Cortex of kidney (tissue), 1 donor: ENCODE measurements around the gene BAX.
"Not testable (repeated sequence)": the region's sequence is repeated elsewhere in the genome, so short reads cannot be mapped to it uniquely, and the experiment has no call there.

Source experiments
- DNase-seq: peaks from one replicate; lab custom pipeline; 2025; lab: John Stamatoyannopoulos, UW

BAX gene

DNA sequence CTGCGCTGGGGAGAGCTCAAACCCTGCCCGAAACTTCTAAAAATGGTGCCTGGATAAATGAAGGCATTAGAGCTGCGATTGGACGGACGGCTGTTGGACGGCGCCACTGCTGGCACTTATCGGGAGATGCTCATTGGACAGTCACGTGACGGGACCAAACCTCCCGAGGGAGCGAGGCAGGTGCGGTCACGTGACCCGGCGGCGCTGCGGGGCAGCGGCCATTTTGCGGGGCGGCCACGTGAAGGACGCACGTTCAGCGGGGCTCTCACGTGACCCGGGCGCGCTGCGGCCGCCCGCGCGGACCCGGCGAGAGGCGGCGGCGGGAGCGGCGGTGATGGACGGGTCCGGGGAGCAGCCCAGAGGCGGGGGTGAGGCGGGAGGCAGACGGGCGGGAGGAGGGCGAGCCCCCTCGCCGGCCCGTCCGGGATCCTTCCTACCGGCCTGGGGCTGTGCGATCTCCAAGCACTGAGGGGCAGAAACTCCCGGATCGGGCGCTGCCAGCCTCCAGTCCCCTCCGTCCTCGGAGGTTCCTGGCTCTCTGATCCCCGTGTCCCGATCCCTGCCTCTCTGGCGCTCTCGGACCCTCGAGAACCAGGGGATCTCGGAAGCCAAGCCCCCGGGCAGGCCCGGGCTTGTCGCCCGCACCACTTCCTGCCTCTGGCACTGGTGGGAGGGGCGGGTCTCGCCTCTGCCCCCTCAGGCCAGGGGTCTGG, at the start of gene BAX:
Gene BAX, plus strand, starts transcription at position 281 of the 713 bp plus-strand sequence. Its CDS starts 54 bp downstream, at position 335.
- DNase-seq, result peak; percentile 58

DNA sequence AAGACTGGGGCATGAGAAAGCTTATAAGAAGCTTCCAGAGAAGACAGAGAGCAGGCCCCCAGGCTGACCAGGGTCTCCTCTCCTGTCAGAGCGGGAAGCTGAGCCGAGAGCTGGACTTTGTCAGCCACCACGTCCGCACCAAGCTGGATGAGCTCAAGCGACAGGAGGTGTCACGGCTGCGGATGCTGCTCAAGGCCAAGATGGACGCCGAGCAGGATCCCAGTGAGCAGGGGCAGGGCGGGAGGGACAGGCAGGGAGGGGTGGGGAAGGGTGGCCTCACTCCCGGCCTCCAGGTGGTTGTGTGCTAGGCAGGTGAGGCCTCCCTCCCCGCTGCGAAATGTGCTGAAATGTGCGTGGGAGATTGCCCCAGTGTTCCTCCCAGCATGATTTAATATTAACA, 49.0 kb upstream of the BAX start:
- DNase-seq, result no peak

DNA sequence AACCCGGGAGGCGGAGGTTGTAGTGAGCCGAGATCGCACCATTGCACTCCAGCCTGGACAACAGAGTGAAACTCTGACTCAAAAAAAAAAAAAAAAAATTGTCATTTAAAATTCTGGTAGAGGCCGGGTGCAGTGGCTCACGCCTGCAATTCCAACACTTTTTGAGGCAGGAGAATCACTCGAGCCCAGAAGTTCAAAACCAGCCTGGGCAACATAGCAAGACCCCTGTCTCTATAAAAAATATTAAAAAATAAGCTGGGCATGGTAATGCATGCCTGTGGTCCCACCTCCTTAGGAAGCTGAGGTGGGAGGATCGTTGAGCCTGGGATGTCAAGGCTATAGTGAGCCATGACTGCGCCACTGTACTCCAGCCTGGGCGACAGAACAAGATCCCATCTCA, 48.4 kb upstream of the BAX start:
- DNase-seq, result no peak

DNA sequence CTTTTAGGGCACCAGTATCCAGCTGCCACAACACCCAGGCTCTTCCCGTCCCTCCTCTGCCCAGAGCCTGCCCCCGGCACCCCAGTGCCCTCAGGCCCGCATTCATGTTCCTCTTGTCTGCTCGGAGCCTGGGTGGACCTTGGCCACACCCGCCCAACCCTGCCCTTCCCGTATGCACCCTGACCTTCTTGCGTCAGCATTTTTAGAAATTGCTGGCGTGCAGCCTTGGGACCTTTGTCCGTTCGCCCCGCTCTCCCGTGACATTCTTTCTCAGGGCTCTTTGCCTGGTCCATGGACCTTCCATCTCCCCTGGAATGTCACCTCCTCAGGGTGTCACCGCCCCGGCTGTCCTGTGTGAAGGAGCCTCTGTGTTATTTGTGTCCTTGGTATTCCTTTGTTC, 47.0 kb upstream of the BAX start:
- no peak for DNase-seq

DNA sequence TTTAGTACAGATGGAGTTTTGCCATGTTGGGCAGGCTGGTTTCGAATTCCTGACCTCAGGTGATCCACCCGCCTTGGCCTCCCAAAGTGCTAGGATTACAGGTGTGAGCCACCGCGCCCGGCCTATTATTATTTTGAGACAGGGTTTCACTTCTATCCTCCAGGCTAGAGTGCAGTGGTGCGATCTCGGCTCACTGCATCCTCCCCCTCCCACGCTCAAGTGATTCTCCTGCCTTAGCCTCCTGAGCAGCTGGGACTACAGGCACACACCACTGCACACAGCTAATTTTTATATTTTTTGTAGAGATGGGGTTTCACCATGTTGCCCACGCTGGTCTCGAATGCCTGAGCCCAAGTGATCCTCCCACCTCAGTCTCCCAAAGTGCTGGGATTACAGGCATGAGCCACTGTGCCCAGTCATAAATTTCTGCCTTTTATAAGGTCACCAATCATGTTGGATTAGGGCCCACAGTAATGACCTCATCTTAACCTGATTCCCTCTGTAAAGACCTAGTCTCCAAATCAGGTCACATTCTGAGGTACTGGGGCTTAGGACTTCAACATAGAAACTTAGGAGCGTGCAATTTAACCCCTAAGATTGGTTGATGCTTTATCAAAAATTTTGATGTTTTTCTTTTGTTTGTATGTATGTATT, 45.1 kb upstream of the BAX start:
- not testable (repeated sequence) for DNase-seq

DNA sequence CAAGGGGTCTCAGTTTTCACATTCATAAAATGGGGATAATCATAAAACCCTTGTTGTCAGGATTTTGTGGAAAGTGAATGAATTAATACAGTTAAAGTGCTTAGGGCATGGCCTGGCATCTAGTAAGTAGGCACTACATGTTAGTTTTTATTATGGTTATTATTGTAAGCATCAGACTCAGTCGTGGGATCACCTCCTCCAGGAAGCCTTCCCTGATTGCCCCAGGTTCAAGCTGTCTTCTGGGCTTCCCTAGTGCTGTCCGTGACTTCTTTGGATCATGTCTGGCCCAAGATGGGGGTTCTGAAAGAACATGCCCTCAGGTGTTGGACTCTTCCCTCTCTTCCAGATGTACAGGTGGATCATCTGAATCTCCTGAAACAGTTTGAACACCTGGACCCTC, 43.9 kb upstream of the BAX start:
- no peak for DNase-seq

DNA sequence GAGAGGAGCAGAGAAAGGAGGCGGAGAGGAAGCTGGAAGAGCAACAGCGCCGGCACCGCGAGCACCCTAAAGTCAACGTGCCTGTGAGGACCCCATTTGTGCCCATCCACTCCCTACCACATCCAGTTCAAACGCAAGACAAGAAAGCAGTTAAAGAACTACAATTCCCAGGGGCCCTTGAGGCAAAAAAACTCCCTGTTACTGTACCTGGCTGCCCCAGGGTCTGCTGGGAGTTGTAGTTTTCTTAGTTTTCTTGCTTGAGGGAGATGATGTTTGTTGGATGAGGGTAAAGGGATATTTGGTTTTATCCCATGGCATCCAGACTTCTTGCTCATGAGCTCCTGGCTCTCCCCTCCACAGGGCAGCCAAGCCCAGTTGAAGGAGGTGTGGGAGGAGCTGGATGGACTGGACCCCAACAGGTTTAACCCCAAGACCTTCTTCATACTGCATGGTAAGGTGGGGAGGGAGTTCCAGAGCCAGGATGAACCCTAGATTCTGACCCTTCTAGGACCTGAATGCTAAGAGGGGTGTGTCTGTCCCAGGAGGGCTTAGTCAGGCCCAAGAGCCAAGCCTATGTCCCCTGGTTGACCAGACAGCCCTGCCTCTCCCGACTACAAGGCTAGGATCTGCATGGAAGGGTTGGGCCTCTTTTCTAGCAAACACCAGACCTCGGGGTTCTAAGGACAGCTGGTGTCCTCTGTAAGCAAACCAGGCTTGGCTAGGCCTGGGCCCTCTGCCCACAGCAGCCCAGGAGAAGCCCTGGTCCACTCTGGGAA, 41.4 kb upstream of the BAX start:
- DNase-seq, result no peak

DNA sequence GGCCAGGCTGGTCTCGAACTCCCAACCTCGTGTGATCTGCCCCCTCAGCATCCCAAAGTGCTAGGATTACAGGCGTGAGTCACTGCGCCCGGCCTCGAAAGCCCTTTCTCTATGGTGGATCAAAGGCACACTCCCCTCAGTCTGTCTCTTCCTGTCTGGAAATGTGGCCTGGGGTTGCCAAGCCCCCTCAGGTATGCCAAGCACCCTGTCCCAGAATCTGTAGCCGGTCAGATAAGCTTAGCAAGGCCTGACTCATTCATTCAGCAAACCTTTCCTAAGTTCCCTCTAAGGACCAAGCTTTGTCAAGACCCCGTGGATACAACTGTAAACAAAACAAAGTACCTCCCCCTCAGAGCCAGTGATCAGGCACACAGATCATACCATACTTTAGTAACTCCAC, 40.5 kb upstream of the BAX start:
- DNase-seq, result no peak

DNA sequence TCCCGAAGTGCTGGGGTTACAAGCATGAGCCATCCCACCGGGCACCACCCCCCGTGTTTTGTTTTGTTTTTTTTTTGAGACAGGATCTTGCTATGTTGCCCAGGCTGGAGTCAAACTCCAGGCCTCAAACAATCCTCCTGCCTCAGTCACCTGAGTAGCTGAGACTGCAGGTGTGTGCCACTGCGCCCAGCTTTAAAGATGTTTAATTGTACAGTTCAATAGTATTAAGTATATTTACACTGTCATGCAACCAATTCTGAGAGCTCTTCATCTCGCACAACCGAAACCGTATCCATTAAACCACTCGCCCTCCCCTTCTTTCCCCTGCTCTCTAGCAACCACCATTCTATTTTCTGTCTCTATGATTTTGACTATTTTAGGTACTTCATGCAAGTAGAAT, 38.9 kb upstream of the BAX start:
- no peak for DNase-seq

DNA sequence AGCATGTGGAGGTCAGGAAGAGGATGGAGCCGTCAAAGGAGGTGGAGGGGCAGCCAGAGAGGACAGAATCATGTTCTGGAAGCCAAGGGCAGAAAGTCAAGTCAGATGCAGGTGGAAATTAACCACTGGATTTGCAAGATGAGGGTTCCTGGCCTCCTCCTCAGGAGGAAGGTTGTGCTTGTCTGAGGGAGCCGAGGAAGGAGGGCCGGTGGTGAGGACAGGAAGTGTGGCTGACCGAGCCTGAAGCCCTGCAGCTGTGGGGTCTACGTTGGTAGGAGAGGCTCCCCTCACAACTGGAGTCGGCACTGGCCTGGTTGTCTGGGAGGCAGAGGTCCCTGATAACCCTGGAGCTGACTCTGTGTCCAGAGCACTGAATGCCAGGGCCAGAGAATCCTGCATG, 36.6 kb upstream of the BAX start:
- DNase-seq, result no peak

DNA sequence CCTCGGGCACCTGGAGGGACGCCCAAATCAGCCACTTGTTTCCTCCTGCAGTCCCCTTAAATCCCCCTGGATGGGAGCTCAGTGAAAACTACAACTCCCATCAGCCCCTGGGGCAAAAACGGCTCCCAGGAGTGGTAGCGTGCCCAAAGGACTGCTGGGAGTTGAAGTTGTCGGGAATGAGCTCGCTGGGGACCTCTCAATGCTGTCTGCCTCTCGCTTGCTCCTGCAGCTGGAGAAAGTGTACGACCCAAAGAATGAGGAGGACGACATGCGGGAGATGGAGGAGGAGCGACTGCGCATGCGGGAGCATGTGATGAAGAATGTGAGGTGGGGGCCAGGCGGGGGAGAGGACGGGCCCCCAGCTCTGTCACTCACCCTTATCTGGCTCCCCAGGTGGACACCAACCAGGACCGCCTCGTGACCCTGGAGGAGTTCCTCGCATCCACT, 35.9 kb upstream of the BAX start:
- no peak for DNase-seq

DNA sequence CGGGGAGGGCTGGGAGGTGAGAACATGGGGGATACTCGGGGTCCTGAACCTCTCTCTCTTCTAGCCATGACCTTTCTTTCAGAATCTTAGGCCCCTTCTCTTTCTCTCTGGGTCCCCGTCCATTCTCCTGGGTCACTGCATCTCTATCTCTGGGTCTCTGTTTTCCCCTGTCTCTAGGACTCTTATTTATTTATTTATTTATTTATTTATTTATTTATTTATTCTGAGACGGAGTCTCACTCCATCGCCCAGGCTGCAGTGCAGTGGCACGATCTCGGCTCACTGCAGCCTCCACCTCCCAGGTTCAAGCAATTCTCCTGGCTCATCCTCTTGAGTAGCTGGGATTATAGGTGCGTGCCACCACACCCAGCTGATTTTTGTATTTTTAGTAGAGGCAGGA, 35.4 kb upstream of the BAX start:
- DNase-seq, result not testable (repeated sequence)

DNA sequence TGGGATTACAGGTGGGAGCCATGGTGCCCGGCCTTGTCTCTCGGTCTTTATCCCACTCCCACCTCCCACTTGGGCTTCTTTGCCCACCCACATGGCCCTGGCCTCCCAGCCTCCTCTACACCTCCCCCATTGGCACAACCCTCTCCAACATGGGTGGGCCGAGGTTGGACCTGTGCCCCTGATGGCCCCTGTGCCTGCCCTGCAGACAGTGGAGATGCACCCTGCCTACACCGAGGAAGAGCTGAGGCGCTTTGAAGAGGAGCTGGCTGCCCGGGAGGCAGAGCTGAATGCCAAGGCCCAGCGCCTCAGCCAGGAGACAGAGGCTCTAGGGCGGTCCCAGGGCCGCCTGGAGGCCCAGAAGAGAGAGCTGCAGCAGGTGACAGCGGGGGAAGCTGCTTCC, 33.7 kb upstream of the BAX start:
- DNase-seq, result no peak

DNA sequence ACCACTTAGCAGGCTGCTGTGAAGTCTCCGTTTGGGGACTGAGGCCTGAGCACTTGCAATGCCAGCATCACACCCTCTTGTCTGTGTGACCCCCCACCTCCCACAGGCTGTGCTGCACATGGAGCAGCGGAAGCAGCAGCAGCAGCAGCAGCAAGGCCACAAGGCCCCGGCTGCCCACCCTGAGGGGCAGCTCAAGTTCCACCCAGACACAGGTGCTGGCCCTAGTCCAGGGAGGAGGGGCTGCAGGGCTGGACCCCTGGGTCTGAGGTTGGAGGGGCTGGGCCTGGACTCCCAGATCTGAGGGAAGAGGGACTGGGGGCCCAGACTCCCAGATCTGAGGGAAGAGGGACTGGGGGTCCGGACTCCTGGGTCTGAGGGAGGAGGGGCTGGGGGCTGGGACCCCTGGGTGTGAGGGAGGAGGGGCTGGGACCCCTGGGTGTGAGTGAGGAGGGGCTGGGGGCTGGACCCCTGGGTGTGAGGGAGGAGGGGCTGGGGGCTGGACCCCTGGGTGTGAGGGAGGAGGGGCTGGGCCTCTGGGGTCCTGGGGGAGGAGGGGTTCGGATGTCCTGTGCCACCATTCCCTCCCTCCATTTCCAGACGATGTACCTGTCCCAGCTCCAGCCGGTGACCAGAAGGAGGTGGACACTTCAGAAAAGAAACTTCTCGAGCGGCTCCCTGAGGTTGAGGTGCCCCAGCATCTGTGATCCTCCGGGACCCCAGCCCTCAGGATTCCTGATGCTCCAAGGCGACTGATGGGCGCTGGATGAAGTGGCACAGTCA, 32.8 kb upstream of the BAX start:
- no peak for DNase-seq

DNA sequence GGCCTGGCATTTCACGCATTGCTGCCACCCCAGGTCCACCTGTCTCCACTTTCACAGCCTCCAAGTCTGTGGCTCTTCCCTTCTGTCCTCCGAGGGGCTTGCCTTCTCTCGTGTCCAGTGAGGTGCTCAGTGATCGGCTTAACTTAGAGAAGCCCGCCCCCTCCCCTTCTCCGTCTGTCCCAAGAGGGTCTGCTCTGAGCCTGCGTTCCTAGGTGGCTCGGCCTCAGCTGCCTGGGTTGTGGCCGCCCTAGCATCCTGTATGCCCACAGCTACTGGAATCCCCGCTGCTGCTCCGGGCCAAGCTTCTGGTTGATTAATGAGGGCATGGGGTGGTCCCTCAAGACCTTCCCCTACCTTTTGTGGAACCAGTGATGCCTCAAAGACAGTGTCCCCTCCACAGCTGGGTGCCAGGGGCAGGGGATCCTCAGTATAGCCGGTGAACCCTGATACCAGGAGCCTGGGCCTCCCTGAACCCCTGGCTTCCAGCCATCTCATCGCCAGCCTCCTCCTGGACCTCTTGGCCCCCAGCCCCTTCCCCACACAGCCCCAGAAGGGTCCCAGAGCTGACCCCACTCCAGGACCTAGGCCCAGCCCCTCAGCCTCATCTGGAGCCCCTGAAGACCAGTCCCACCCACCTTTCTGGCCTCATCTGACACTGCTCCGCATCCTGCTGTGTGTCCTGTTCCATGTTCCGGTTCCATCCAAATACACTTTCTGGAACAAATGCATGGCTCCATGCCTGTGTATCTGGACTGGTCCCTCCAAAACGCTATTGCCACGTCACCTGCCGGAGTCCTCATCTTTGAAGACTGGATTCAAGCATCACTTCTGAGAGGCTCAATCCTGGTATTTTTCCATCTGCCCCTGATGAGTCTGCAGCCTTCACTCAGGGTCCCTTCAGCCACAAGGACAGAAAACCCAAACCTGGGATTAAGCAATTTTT, 31.9 kb upstream of the BAX start:
- DNase-seq, result no peak

DNA sequence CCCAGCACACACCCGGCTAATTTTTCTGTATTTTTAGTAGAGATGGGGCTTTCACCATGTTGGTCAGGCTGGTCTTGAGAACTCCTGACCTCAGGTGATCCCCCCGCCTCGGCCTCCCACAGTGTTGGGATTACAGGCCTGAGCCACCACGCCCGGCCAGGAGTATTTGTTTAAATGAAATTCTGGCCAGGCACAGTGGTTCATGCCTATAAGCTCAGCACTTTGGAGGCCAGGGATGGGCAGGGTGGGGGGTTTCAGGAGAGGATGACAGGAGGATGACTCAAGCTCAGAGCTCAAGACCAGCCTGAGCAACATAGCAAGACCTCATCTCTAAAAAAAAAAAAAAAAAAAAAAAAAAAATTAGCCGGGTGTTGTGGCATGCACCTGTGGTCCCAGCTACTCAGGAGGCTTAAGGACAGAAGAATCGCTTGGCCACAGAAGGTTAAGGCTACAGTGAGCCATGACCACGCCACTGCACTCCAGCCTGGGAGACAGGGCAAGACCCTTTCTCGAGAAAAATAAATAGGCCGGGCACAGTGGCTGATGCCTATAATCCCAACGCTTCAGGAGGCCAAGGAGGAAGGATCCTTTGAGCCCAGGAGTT, 29.3 kb upstream of the BAX start:
- DNase-seq, result no peak

DNA sequence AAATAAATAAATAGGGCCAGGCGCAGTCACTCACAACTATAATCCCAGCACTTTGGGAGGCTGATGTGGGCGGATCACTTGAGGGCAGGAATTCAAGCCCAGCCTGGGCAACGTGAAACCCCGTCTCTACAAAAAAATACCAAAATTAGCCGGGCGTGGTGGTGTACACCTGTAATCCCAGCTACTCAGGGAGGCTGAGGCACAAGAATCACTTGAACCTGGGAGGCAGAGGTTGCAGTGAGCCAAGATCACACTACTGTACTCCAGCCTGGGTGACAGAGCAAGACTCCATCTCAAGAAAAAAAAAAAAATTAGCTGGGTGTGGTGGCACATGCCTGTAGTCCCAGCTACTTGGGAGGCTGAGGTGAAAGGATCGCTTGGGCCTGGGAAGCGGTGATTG, 28.8 kb upstream of the BAX start:
- DNase-seq, result not testable (repeated sequence)

DNA sequence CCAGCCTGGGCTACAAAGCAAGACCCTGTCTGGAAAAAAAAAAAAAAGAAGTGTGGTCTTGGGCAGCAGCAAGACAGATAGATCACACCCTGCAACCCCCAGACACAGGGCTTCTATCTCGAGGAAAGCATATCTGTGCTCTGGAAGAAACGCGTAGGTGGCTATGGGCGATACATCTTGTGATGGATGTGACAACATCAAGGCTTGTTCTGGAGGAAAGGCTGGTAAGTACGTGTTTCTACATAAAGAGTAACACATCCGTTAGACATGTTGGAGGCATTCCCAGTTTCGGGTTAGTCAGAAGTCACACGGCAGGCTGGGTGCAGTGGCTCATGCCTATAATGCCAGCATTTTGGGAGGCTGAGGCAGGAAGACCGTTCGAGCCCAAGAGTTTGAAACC, 27.8 kb upstream of the BAX start:
- no peak for DNase-seq

DNA sequence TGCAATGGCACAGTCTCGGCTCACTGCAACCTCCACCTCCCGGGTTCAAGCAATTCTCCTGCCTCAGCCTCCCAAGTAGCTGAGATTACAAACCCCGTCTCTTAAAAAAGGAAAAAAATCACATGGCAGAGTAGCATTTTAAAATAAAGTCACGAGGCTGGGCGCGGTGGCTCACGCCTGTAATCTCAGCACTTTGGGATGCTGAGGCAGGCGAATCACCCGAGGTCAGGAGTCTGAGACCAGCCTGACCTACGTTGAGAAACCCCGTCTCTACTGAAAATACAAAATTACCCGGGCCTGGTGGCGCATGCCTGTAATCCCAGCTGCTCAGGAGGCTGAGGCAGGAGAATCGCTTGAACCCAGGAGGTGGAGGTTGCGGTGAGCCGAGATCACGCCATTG, 27.0 kb upstream of the BAX start:
- DNase-seq, result not testable (repeated sequence)

DNA sequence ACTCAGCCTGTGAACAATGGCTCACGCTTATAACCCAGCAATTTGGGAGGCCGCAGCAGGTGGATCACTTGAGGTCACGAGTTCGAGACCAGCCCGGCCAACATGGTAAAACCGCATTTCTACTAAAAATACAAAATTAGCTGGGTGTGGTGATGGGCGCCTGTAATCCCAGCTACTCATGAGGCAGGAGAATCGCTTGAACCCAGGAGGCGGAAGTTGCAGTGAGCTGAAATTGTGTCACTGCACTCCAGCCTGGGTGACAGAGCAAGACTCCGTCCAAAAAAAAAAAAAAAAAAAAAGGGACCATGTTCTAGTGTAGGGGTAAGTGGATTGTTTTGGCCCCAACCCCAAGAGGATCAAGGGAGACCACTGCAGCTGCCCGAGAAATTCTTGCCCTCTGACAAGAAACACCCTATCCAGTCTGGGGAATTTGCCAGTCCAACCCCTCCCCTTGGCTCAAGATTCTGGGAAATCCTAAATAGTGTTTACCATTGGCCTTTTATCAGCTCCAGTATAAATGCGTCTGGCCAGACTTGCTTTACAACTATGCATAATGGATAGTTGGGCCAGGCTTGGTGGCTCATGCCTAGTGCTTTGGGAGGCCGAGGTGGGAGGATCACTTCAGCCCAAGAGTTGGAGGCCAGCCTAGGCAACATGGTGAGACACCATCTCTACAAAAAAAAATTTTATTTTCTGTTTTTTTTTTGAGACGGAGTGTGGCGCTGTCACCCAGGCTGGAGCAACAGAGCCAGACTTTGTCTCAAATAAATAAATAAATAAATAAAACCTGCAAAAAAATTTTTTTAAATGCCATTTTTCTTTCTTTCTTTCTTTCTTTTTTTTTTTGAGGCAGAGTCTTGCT, 26.3 kb upstream of the BAX start:
- DNase-seq, result no peak
